Brain microvascular endothelial cell (primary cell): ENCODE results near the gene FTSJ3.

Experiments
- DNase-seq: peaks from one replicate; pipeline ENCODE4 v3.0.0-alpha.2; 2020
- H3K27ac ChIP-seq: fragments of 250-450 bp; sonication (Bioruptor Pico); 2 replicates; pipeline ENCODE4 v1.5.1; 2020; ENCODE audit warnings: mild to moderate bottlenecking, moderate library complexity
- H3K27me3 ChIP-seq: fragments of 250-450 bp; sonication (Bioruptor Pico); replicated peaks from 2 replicates; pipeline ENCODE4 v1.5.1; 2020; ENCODE audit warnings: mild to moderate bottlenecking
- H3K36me3 ChIP-seq: fragments of 250-450 bp; sonication (Bioruptor Pico); replicated peaks from 2 replicates; pipeline ENCODE4 v1.5.1; 2020; ENCODE audit warnings: mild to moderate bottlenecking
- H3K4me3 ChIP-seq: 2 replicates; pipeline ENCODE4 v1.5.1; 2011; ENCODE audit warnings: low read depth, mild to moderate bottlenecking, control low read depth, low read length, moderate library complexity
- in situ Hi-C: cut with HindIII; loops from 2 replicates; pipeline ENCODE4 v1.10.0; 2017; ENCODE audit warnings: low sequenced_read_pairs, low pct_ligation_motif_present
- TF ChIP-seq, protein P1 (sequence below): IDR thresholded peaks from 2 replicates; pipeline ENCODE4 v1.5.1; 2011; ENCODE audit warnings: low read depth, mild to moderate bottlenecking, moderate library complexity, low read length, control low read depth, inconsistent platforms; ENCODE audit errors: missing control alignments

The FTSJ3 gene

DNA sequence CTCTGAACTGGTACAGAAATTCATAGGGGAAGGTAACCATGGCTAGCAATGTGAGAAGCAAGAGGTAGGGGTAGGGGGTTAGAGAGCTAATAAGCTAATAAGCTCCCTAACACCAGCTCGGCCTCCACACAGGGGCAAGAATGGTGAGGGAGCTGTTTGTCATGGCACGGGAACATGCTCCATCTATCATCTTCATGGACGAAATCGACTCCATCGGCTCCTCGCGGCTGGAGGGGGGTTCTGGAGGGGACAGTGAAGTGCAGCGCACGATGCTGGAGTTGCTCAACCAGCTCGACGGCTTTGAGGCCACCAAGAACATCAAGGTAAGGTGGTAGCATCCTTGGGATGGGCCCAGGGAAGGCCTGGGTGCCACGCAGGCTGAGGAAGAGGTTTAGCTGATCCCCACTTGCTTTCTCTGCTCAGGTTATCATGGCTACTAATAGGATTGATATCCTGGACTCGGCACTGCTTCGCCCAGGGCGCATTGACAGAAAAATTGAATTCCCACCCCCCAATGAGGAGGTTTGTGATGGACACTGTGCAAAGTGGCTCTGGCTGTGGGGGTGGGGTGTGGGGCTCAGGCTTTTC lies 3.5 kb upstream of the FTSJ3 start:
- in situ Hi-C loops: no loop called here
- H3K27ac ChIP-seq: no peak overlapping the region
- H3K36me3 ChIP-seq: peaks cover 70% of the 10 kb centered on the region
- TF ChIP-seq, protein P1, sequence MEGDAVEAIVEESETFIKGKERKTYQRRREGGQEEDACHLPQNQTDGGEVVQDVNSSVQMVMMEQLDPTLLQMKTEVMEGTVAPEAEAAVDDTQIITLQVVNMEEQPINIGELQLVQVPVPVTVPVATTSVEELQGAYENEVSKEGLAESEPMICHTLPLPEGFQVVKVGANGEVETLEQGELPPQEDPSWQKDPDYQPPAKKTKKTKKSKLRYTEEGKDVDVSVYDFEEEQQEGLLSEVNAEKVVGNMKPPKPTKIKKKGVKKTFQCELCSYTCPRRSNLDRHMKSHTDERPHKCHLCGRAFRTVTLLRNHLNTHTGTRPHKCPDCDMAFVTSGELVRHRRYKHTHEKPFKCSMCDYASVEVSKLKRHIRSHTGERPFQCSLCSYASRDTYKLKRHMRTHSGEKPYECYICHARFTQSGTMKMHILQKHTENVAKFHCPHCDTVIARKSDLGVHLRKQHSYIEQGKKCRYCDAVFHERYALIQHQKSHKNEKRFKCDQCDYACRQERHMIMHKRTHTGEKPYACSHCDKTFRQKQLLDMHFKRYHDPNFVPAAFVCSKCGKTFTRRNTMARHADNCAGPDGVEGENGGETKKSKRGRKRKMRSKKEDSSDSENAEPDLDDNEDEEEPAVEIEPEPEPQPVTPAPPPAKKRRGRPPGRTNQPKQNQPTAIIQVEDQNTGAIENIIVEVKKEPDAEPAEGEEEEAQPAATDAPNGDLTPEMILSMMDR: no peak
- H3K4me3 ChIP-seq: no peak overlapping the region
- H3K27me3 ChIP-seq: no peaks in the 10 kb centered on the region
- no peak for DNase-seq

DNA sequence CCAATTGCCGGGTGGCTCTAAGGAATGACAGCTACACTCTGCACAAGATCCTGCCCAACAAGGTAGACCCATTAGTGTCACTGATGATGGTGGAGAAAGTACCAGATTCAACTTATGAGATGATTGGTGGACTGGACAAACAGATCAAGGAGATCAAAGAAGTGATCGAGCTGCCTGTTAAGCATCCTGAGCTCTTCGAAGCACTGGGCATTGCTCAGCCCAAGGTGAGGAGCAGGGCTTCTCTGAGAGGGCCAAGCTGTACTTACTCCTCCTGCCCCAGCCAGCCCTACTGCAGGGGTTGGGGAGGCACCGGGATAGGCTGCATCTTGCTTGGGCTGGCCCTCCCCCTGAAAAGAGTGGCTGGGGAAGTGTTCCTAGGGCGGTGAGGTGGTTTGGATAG lies 2.8 kb upstream of the FTSJ3 start:
- TF ChIP-seq, protein P1: no peak
- DNase-seq: no peak
- in situ Hi-C loops: no loop called here
- no peak overlapping the region for H3K27ac ChIP-seq
- H3K36me3 ChIP-seq: peaks cover 70% of the 10 kb centered on the region
- H3K27me3 ChIP-seq: no peaks in the 10 kb centered on the region
- H3K4me3 ChIP-seq: no peak overlapping the region

DNA sequence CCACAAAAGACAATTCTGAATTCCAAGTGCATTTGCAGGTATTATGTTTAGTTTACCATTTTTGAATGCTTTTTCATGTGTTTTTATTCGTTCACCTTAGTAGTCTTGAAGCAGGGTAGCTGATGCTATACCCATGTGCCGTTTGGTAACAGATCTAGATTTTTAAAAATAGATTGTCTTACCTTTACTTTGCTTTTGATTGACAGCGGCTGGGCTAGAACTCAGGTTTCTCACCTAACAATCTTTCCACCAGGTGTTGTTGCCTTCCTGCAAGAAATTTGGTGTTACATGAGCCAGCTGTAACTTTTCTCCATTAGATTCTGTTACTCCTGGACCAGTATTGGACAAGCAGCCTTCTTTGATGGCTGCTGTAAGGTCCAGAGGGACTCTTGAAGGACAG lies 1.5 kb upstream of the FTSJ3 start:
- Histone ChIP-seq H3K27me3 (no peaks in the 10 kb centered on the region), H3K36me3 (peaks cover 74% of the 10 kb centered on the region), H3K27ac (no peak overlapping the region), H3K4me3 (no peak overlapping the region)
- in situ Hi-C loops: no loop called here
- DNase-seq: no peak
- TF ChIP-seq, protein P1: no peak

DNA sequence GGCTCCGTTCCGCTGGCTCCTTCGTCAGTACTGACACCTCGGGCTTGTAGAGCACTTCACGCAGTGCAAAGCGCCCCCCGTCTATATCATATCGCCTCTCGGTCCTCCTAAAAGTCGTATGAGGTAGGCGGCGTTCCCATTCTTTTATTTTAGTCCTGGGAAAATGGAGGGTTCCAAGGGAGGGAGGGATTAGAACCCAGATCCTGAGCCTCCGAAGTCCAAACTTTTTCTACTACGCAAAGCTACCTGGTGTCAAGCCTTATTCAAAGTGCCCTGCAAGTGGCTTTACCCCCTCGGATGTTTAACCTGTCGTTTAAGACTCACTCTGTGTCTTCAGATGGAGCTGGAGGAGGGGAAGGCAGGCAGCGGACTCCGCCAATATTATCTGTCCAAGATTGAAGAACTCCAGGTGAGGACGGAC lies 348 bp upstream of the FTSJ3 start:
- Histone ChIP-seq H3K36me3 (peaks cover 74% of the 10 kb centered on the region), H3K27me3 (no peaks in the 10 kb centered on the region), H3K4me3 (peak overlapping the region; percentile 94), H3K27ac (peak overlapping the region; percentile 97)
- in situ Hi-C loops: no loop called here
- DNase-seq: no peak
- TF ChIP-seq, protein P1: no peak

DNA sequence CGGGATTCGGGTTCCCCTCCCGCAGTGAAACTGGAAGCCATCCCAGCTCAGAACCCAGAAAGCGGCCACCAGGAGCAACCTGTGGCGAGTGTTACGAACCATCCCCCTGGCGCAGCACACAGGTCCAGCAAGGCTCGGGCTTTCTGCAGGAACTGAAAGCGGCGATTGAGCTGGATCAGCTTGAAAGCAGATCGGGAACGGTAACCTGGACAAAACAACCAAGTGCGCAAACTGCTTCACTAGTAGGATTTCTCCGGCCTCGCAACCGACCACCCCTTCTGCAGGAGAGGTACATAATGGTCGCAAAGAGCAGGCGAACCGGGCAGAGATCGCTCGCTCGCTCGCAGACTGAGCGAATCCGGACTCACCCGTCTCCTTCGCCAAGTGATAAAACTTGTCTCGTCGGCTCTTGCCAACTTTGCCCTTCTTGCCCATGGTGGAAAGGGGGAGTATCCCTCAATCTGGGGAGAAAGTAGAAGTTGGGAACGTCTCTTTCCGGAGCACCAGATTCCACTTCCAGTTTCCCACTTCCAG lies 928 bp downstream of the FTSJ3 start:
- Histone ChIP-seq H3K4me3 (peak overlapping the region; percentile 94), H3K36me3 (peaks cover 74% of the 10 kb centered on the region), H3K27me3 (no peaks in the 10 kb centered on the region), H3K27ac (peak overlapping the region; percentile 97)
- TF ChIP-seq, protein P1: peak; percentile 36
- DNase-seq: peak; percentile 31
- in situ Hi-C loops: no loop called here

DNA sequence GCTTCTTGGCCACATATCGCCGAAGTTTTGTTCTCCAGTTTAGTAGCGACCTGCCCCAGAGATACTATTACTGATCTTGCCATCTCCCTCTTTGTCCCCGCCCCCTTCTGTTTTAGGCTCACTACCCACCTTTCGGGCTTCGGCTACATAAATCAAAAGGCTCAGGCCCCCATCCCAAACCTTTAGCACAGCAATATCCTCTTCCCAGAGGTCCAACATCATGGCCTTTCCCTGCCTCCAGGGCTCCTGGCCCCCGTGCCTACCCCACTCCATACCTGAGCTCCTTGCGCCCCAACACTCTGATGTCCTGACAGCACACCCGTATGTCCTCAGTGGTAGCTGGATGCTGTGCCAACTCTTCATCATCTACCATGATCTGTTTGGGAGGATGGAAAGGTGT lies 3.1 kb downstream of the FTSJ3 start:
- Histone ChIP-seq H3K36me3 (peaks cover 73% of the 10 kb centered on the region), H3K27ac (no peak overlapping the region), H3K27me3 (no peaks in the 10 kb centered on the region), H3K4me3 (no peak overlapping the region)
- no peak for DNase-seq
- TF ChIP-seq, protein P1: no peak
- in situ Hi-C loops: no loop called here
